ENCODE measurements around the gene PARD3B. TPM values are rescaled to one million over a fixed set of nuclear protein-coding genes. Genes with fewer than 3 reads are reported as not detected.
A peak's percentile ranks its signal among the peaks of the same experiment; 100 is the strongest.

The PARD3B gene
- total RNA-seq, 1 experiment from 2014 or later, result 6.4 TPM

- no peak overlapping the region for H2BK12ac ChIP-seq (ENCODE audit: insufficient read length, low read depth, low read length)
- H3K4me1 ChIP-seq (ENCODE audit: insufficient read depth, low read length), result no peaks in the 10 kb centered on the region
- H2AFZ ChIP-seq (ENCODE audit: low read length), result no peak overlapping the region
- H3K23ac ChIP-seq (ENCODE audit: insufficient read length, low read depth, low read length), result no peak overlapping the region
- no peak for TF ChIP-seq CTCF (conservative IDR thresholded peaks at IDR 0.05)
- no peak overlapping the region for H3K56ac ChIP-seq (ENCODE audit: insufficient read length, low read depth, low read length)
- no peaks in the 10 kb centered on the region for H3K79me1 ChIP-seq (ENCODE audit: insufficient read depth, low read depth, low read length, poor library complexity, severe bottlenecking)
- H3K4ac ChIP-seq (ENCODE audit: low read depth, low read length), result no peak overlapping the region
- Mint-ChIP-seq H3K27me3 (ENCODE audit: low read depth) (no peaks in the 10 kb centered on the region), H3K4me3 (no peak overlapping the region), H3K27ac (peak overlapping the region in 2 of 3 experiments; percentile 46 to 72; a peak in 1 of 7 replicates), H3K9me3 (no peaks in the 10 kb centered on the region), H3K36me3 (ENCODE audit: insufficient read depth in 1 of 3, low read depth in 3 of 3) (no peaks in the 10 kb centered on the region), H3K4me1 (peaks cover 4 to 6% of the 10 kb centered on the region in 2 experiments)
- no peak overlapping the region for H3K9ac ChIP-seq (ENCODE audit: extremely low read depth, insufficient read length, low read length)
- H3K9me3 ChIP-seq (ENCODE audit: control insufficient read depth, low read depth, low read length), result no peaks in the 10 kb centered on the region
- no peak overlapping the region for H4K91ac ChIP-seq (ENCODE audit: insufficient read length, low read depth, low read length)
- no peak overlapping the region for H3T11ph ChIP-seq (ENCODE audit: low read length)
- no peak overlapping the region for H2BK20ac ChIP-seq (ENCODE audit: low read depth, low read length, poor library complexity, severe bottlenecking)
- H2BK120ac ChIP-seq (ENCODE audit: low read depth, low read length, poor library complexity, severe bottlenecking), result no peak overlapping the region
- no peak overlapping the region for H4K5ac ChIP-seq (ENCODE audit: insufficient read length, low read depth, low read length)
- no peaks in the 10 kb centered on the region for H3K79me2 ChIP-seq (ENCODE audit: insufficient read depth, low read length)
- no peak overlapping the region for H3K18ac ChIP-seq (ENCODE audit: insufficient read length, low read depth, low read length)
- no peak overlapping the region for H4K8ac ChIP-seq (replicated peaks; ENCODE audit: insufficient read length, low read depth, low read length)
- no peaks in the 10 kb centered on the region for H3K27me3 ChIP-seq (ENCODE audit: insufficient read depth, low read length)
- no peak for DNase-seq
- no peak overlapping the region for H2BK15ac ChIP-seq (ENCODE audit: low read depth, low read length)
- H2AK5ac ChIP-seq (ENCODE audit: insufficient read length, low read length), result no peak overlapping the region
- H3K23me2 ChIP-seq (ENCODE audit: insufficient read length, low read depth, low read length, poor library complexity, severe bottlenecking), result no peaks in the 10 kb centered on the region
- H3K4me2 ChIP-seq (ENCODE audit: insufficient read depth, insufficient read length, low read length), result no peak overlapping the region
- no peaks in the 10 kb centered on the region for H4K20me1 ChIP-seq (ENCODE audit: control insufficient read depth, insufficient read depth, insufficient read length)
- H3K14ac ChIP-seq (ENCODE audit: insufficient read depth, low read length), result no peak overlapping the region
- H2BK5ac ChIP-seq (ENCODE audit: insufficient read length, low read length), result no peak overlapping the region
- no CpG with 5 or more reads among the region's 4 CpGs for WGBS (ENCODE audit: extremely low coverage, insufficient read length, low lambda C conversion rate)
- H3K27ac ChIP-seq (ENCODE audit: insufficient read length, low read depth, low read length), result no peak overlapping the region
Observed at GRCh38 chr2:204496779-204497178, 48.5 kb upstream of the PARD3B start.

Measured in H9 (cell line).